ENCODE measurements around the gene SSBP4. TPM values are rescaled to one million over a fixed set of nuclear protein-coding genes. Genes with fewer than 3 reads are reported as not detected.

SSBP4 gene
- total and polyA plus RNA-seq, 9 of the 15 experiments (the other 6 are each of a cell fraction or from before 2014, with no cell fraction given): 1.1 to 189 (median 39.0) TPM

GRCh38 chr19:18478545-18479311, 59.5 kb downstream of the SSBP4 start:
- no peak overlapping the region for H2AFZ ChIP-seq (ENCODE audit: low read depth, low read length)
- peaks cover 5% of the 10 kb centered on the region for H3K9me1 ChIP-seq (ENCODE audit: control insufficient read depth, insufficient read depth, low read length)
- H3K4me1 ChIP-seq (replicated peaks in 1 of 2; ENCODE audit: control insufficient read depth in 2 of 2, insufficient read depth in 2 of 2, low read length in 2 of 2): peaks cover 42 to 60% of the 10 kb centered on the region in 2 experiments
- H3K9me3 ChIP-seq (replicated peaks; ENCODE audit: control insufficient read depth, insufficient read depth, low read depth, low read length): no peaks in the 10 kb centered on the region
- intact Hi-C loops (cut with micrococcal nuclease): loop anchor here (5.0 kb wide), 1 partner anchor 114 kb away; no protein-coding TSS in a partner anchor
- POLR2A ChIA-PET: no interaction called here
- in situ Hi-C loops (cut with MboI): no loop called here
- peak overlapping the region; percentile 9 to 85; a peak in 3 of 4 replicates for H3K9ac ChIP-seq (ENCODE audit: insufficient read depth in 1 of 2, low read depth in 2 of 2, low read length in 2 of 2)
- ATAC-seq (peak; percentile 82), FAIRE-seq (peak; percentile 89), DNase-seq (ENCODE audit: extremely low read depth in 1 of 4, low spot score in 3 of 4) (peak in 2 of 4 experiments; percentile 69 to 71)
- H3K4me2 ChIP-seq (ENCODE audit: insufficient read depth, low read length): no peak overlapping the region; the same call in 1 of the 2 replicates
- peaks cover 43% of the 10 kb centered on the region for H4K20me1 ChIP-seq (replicated peaks; ENCODE audit: control insufficient read depth, insufficient read depth, low read length)
- peaks cover 95% of the 10 kb centered on the region for H3K79me2 ChIP-seq (ENCODE audit: control insufficient read depth, insufficient read depth, low read length)
- WGBS (ENCODE audit: insufficient coverage, low coverage, missing lambda C conversion rate): 58% methylated on average over 17 of the region's 17 CpGs
- H3K4me3 ChIP-seq: no peak overlapping the region
- no TSS peak for BruUV-seq (replicated peaks)
- no peaks in the 10 kb centered on the region for H3K27me3 ChIP-seq (ENCODE audit: control insufficient read depth in 2 of 2, insufficient read depth in 2 of 2, low read length in 2 of 2)
- H3K27ac ChIP-seq (ENCODE audit: extremely low read depth, low read depth, low read length): peak overlapping the region; percentile 51; the same call in 2 of the 3 replicates
- CTCF ChIA-PET (ENCODE audit: low intra/inter-chr PET ratio): interaction anchor here (0.7 kb wide), 1 partner anchor 16 kb away, joined by 3 read pairs; no protein-coding TSS in a partner anchor
- H3K36me3 ChIP-seq (ENCODE audit: control insufficient read depth, insufficient read depth, low read length): no peaks in the 10 kb centered on the region; the same call in 2 of the 3 replicates
- TF ChIP-seq POLR2H (tag; IDR thresholded peaks at IDR 0.05; ENCODE audit: low read depth) (no peak), HDAC2 (IDR thresholded peaks at IDR 0.05) (no peak), RNF2 (IDR thresholded peaks at IDR 0.05) (0 out of 2 replicates have a peak, but pooled peaks have one; percentile 48), ARID4B (CRISPR knock-in tag; IDR thresholded peaks at IDR 0.05) (no peak), PKNOX1 (IDR thresholded peaks at IDR 0.05) (no peak), HLTF (IDR thresholded peaks at IDR 0.05) (no peak), CBX8 (IDR thresholded peaks at IDR 0.05; ENCODE audit: borderline replicate concordance, extremely low read depth, low read depth, low read length, poor library complexity, severe bottlenecking) (no peak), PCBP2 (IDR thresholded peaks at IDR 0.05; ENCODE audit: low read depth, low read length, poor library complexity, severe bottlenecking) (no peak), ZNF79 (CRISPR knock-in tag; IDR thresholded peaks at IDR 0.05; ENCODE audit: low read depth) (no peak), EHMT2 (IDR thresholded peaks at IDR 0.05) (no peak), KLF1 (tag; IDR thresholded peaks at IDR 0.05) (no peak), ZEB2 (IDR thresholded peaks at IDR 0.05) (no peak; the same call in 1 of the 2 replicates), MED1 (CRISPR knock-in tag; IDR thresholded peaks at IDR 0.05; ENCODE audit: borderline replicate concordance) (no peak), U2AF1 (optimal IDR thresholded peaks at IDR 0.05; ENCODE audit: low read depth, low read length) (no peak)
- TF ChIP-seq, protein P1, sequence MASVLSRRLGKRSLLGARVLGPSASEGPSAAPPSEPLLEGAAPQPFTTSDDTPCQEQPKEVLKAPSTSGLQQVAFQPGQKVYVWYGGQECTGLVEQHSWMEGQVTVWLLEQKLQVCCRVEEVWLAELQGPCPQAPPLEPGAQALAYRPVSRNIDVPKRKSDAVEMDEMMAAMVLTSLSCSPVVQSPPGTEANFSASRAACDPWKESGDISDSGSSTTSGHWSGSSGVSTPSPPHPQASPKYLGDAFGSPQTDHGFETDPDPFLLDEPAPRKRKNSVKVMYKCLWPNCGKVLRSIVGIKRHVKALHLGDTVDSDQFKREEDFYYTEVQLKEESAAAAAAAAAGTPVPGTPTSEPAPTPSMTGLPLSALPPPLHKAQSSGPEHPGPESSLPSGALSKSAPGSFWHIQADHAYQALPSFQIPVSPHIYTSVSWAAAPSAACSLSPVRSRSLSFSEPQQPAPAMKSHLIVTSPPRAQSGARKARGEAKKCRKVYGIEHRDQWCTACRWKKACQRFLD (CRISPR knock-in tag; IDR thresholded peaks at IDR 0.05): 0 out of 2 replicates have a peak, but pooled peaks have one; percentile 64

Data from K562 (cell line).